NOMO-1 (cell line): ENCODE measurements around the gene RPS6KA1.

ENCODE experiments used
- DNase-seq, 2 experiments: peaks; one replicate each; lab custom pipeline; 2025; ENCODE audit not compliant: unreplicated experiment in 2 of 2; lab: John Stamatoyannopoulos, UW

The RPS6KA1 gene

GRCh38 chr1:26530895-26531598, 1.5 kb downstream of the RPS6KA1 start:
- peak; percentile 22 to 41 for DNase-seq

GRCh38 chr1:26531651-26532131, 2.1 kb downstream of the RPS6KA1 start:
- no peak for DNase-seq

- DNase-seq, result no peak
Observed at GRCh38 chr1:26533951-26534509, 4.5 kb downstream of the RPS6KA1 start.

- no peak for DNase-seq
Observed at GRCh38 chr1:26535201-26535600, 5.6 kb downstream of the RPS6KA1 start.

GRCh38 chr1:26536081-26536480, 6.5 kb downstream of the RPS6KA1 start:
- no peak for DNase-seq

- DNase-seq, result no peak
Observed at GRCh38 chr1:26536521-26536920, 7.0 kb downstream of the RPS6KA1 start.

- DNase-seq, result peak; percentile 89 to 96
Observed at GRCh38 chr1:26537951-26538352, 8.4 kb downstream of the RPS6KA1 start.

- peak; percentile 17 to 36 for DNase-seq
Observed at GRCh38 chr1:26538480-26539412, 9.2 kb downstream of the RPS6KA1 start.

GRCh38 chr1:26539722-26540121, 10.2 kb downstream of the RPS6KA1 start:
- DNase-seq, result no peak

GRCh38 chr1:26540351-26540750, 10.8 kb downstream of the RPS6KA1 start:
- DNase-seq, result no peak

- no peak for DNase-seq
Observed at GRCh38 chr1:26541431-26541815, 11.9 kb downstream of the RPS6KA1 start.

GRCh38 chr1:26541816-26542711, 12.5 kb downstream of the RPS6KA1 start:
- peak; percentile 98 to 99 for DNase-seq

- DNase-seq, result peak; percentile 20 to 52
Observed at GRCh38 chr1:26542771-26543451, 13.3 kb downstream of the RPS6KA1 start.

- no peak for DNase-seq
Observed at GRCh38 chr1:26543462-26543861, 13.9 kb downstream of the RPS6KA1 start.

GRCh38 chr1:26544126-26544525, 14.6 kb downstream of the RPS6KA1 start:
- no peak for DNase-seq

GRCh38 chr1:26545969-26546323, 16.4 kb downstream of the RPS6KA1 start:
- no peak for DNase-seq

GRCh38 chr1:26546375-26546774, 16.8 kb downstream of the RPS6KA1 start:
- DNase-seq, result peak in 1 of 2 experiments; percentile 11

GRCh38 chr1:26546819-26547218, 17.3 kb downstream of the RPS6KA1 start:
- DNase-seq, result no peak

- no peak for DNase-seq
Observed at GRCh38 chr1:26548841-26549240, 19.3 kb downstream of the RPS6KA1 start.

GRCh38 chr1:26550946-26551345, 21.4 kb downstream of the RPS6KA1 start:
- no peak for DNase-seq
